GM18907 (cell line): ENCODE data around the gene MYL3.

Experiments used
- ATAC-seq: cut with Tn5 transposase; IDR thresholded peaks from one replicate; pipeline ENCODE4 v1.9.1; 2021; ENCODE audit warnings: mild to moderate bottlenecking, moderate library complexity; ENCODE audit not compliant: unreplicated experiment

Gene MYL3

GRCh38 chr3:46851364-46852333 lies 11.6 kb downstream of the MYL3 start:
- ATAC-seq, result no peak

GRCh38 chr3:46850468-46850779 lies 12.8 kb downstream of the MYL3 start:
- ATAC-seq, result no peak

GRCh38 chr3:46849686-46850467 lies 13.4 kb downstream of the MYL3 start:
- ATAC-seq, result no peak

DNA sequence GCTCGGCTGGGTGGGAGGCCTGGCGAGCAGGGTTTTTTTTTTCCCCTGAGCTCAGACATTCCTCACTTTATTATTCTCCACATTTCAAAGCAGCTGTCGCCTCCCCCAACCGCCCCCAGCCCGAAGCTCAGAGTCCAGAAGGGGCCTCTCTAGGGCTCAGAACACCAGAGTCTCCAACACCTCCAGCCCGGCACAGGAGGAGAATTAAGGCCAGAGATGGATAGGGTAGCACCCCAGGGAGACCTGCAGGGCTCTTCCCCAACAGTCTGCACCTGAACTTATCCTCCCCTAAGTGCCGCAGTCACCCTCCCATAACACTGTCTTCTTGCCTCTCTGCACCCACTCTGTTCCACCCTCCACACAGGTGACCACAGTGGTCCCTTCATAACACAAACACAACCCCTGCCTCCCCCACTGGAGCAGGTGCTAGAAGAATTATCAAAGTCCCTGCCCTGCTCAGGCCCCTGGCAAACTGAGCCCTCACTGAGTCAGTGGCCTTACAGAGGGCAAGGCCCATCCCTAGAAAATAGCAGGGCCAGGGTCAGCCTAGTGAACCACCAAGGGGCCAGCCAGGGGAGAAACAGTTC lies 14.1 kb downstream of the MYL3 start:
- no peak for ATAC-seq

- no peak for ATAC-seq
Measured at GRCh38 chr3:46848271-46849044, 14.8 kb downstream of the MYL3 start.

DNA sequence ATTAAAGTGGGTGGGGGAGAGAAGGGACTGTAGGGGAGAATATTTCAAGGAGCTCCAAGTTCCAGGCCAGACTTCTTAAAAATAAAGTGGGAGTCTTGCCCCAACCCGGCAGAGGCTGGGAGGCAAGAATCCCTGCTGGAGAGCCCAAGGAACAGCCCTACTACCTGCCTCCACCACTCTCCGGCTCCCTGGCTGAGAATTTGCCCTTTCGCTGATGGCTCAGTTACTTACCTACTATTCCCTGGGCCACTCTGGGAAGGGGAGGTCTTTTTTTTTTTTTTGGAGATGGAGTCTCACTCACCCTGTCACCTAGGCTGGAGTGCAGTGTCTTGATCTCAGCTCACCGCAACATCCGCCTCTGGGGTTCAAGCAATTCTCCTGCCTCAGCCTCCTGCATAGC lies 15.5 kb downstream of the MYL3 start:
- no peak for ATAC-seq

GRCh38 chr3:46846624-46847542 lies 16.4 kb downstream of the MYL3 start:
- no peak for ATAC-seq

DNA sequence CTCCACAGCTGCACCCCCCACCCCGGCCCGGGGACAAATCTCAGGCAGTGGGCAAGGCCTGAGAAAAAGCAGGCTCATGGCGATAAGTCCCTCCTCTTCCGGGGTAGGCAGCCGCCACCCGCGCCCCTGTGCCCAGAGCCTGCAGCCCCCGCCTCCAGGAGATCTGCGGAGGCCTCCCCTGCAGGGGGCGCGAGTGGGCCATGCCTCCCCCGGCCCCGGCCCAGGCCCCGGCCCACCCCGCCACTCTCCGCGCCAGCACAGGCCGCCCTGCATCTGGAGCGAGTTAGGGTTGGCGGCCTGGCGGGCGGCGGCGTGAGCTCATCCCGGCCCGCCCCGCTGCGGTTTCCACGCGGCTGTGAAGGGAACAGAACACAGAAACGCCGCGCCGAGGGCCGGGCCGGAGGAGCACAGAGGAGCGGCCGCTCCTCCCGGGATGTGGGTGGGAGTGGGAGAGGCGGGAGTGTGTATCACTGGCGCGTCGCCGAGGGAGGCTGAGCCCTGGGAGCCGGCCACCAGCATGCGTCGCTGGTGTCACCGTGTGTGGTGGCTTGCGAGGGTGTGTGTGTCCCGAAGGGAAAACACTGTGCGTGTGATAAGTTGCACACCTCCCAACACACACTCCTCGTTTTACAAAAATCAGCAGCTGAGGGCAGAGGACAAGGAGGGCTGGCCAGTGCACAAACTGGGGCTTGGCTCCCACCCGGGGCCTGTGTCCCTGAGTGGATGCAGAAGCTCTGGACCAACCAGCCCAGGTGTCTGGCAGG lies 17.2 kb downstream of the MYL3 start:
- peak; percentile 58 for ATAC-seq

GRCh38 chr3:46845397-46845859 lies 17.8 kb downstream of the MYL3 start:
- peak; percentile 66 for ATAC-seq

DNA sequence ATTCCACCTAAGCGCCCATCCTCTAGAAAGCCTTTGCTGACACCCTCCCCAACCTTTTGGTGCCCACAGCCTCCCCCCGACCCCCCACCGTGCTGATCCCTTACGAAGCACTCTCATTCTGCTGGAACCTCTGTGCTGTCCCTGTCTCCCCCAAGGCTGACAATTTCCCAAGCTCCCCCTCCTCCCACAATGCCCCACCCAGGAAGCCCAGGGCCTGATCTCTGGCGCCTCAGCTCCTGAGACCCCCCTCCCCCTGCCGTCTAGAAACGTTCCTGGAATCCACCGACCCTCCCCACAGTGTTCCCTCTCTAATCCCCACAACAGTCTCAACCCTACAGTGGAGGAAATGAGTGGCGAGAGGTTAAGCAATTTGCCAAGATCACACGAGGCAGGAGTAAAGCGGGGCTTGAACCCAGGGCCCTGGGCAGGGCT lies 18.3 kb downstream of the MYL3 start:
- ATAC-seq, result no peak

GRCh38 chr3:46844397-46844796 lies 18.8 kb downstream of the MYL3 start:
- no peak for ATAC-seq

- no peak for ATAC-seq
Measured at GRCh38 chr3:46843508-46843907, 19.7 kb downstream of the MYL3 start.

- ATAC-seq, result no peak
Measured at GRCh38 chr3:46840491-46840890, 22.8 kb downstream of the MYL3 start.

DNA sequence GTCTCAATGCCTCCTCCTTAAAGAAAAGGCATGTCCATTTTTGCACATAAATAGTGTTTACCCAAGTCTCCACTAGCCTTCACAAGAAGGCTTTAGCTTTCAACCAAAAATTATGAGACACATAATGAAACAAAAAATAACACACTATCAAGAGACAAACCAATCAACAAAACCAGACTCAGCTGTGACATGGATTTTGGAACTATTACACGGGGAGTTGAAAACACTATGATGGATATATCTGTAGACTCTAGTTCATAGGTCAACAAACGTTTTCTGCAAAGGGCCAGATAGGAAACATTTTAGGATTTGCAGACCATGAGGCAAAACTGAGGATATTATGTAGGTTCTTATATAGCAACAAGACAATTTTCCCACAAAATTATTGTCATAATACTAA lies 24.9 kb downstream of the MYL3 start:
- ATAC-seq, result no peak

DNA sequence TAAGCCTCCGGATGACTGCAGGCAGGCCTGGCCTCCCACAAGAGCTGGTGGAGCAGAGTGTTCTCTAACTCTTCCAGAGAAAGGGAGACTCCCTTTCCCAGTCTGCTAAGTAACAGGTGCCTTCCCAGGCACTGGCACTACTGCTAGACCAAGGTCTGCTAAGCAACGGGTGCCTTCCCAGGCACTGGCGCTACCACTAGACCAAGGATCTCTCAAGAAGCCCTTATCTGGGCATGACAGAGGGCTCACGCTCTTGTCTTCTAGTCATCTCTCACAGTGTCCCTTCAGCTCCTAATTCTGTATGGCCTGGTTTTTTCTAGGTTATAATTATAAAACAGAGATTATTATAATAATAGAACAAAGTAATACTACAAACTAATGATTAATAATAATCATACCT lies 27.8 kb downstream of the MYL3 start:
- ATAC-seq, result no peak

GRCh38 chr3:46835054-46835453 lies 28.2 kb downstream of the MYL3 start:
- ATAC-seq, result no peak

DNA sequence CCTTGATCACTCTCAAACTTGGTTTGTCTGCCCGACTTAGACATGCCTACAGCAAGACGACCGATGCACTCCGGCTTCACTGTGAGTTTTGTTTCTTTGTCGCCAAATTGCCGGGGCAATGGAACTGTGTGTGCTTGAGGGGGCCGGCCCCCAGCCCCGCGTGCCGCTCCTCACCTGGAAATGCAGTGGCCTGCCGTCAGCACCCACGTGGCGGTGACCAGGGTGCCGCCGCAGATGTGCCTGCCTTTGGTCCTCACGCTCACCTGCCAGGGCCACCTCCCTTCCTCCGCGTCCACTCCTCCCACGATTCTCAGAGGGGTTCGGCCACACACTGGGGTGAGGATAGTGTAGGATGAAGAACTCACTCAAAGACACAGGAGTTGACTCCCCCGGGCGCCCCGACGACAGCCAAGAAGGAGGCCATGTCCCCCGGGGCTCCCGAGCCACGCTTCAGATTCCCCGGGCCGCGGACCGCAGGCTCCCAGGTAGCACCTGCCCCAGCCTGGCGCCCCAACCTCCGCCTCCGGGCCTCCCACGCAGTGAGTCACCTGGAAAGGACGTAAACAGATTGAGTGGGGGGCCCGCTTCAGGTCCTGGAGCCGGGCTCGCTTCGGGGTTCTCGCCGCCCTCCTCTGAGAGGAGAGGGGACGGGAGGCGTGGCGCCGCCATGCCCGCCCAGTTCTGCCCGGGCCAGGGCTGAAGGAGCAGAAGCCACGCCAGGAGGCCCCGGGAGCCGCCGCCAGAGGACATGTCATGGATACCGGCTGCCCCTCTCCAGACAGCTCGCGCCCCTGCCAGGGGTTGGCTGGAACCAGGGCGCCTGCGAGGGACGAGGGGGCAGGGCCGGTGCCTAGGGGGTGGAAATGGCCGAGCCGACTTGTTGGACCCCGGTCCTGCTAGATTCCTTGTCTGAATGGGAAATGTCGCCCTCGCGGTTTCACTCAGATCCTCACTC lies 29.6 kb downstream of the MYL3 start:
- ATAC-seq, result no peak

DNA sequence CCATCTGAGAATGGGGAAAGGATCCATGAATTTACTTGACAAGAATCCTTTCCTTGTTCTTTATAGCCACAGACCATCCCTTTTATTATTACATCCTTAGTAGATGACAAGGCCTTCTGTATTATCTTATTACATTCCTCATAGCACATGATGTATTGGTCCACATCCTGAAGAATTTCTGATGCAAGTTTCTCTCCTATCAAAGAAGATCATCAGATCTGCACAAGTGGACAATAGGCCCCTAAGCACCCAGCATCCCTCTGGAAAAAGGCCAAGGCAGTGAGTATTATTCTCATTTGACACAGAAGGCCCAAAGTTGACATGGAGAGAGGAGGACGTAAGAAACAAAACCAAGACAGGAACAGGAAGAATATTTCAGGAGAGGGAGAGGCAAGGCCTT lies 31.4 kb downstream of the MYL3 start:
- no peak for ATAC-seq
